Neural progenitor cell (in vitro differentiated cells): ENCODE results near the gene SH2D4B. TPM values are rescaled to one million over a fixed set of nuclear protein-coding genes. Genes with fewer than 3 reads are reported as not detected.

Source experiments
- DNase-seq: peaks from one replicate; pipeline ENCODE4 v3.0.0-alpha.2; 2016; ENCODE audit warnings: low spot score
- H2AFZ ChIP-seq: fragments of 200-600 bp; sonication (generic); replicated peaks from 2 replicates; pipeline ENCODE4 v1.6.1; 2016; ENCODE audit warnings: antibody characterized with exemption
- H3F3A ChIP-seq: fragments of 200-600 bp; sonication (generic); 2 replicates; pipeline ENCODE4 v1.6.1; 2016; ENCODE audit warnings: antibody characterized with exemption, low read depth
- H3K27ac ChIP-seq: fragments of 200-600 bp; sonication (generic); 2 replicates; pipeline ENCODE4 v1.5.1; 2016; ENCODE audit warnings: mild to moderate bottlenecking
- H3K27me3 ChIP-seq: fragments of 200-600 bp; sonication (generic); 2 replicates; pipeline ENCODE4 v1.6.1; 2016; ENCODE audit warnings: mild to moderate bottlenecking, moderate library complexity
- H3K36me3 ChIP-seq: fragments of 200-600 bp; sonication (generic); 2 replicates; pipeline ENCODE4 v1.5.1; 2016
- H3K4me1 ChIP-seq: fragments of 200-600 bp; sonication (generic); 2 replicates; pipeline ENCODE4 v1.6.1; 2016; ENCODE audit warnings: mixed run types
- H3K4me2 ChIP-seq: fragments of 200-600 bp; sonication (generic); 2 replicates; pipeline ENCODE4 v1.6.1; 2016
- H3K4me3 ChIP-seq: fragments of 200-600 bp; sonication (generic); 2 replicates; pipeline ENCODE4 v1.5.1; 2016
- H3K79me2 ChIP-seq: fragments of 200-600 bp; sonication (generic); 2 replicates; pipeline ENCODE4 v1.6.1; 2016; ENCODE audit warnings: low read depth
- H3K9ac ChIP-seq: fragments of 200-600 bp; sonication (generic); 2 replicates; pipeline ENCODE4 v1.6.1; 2016
- H3K9me3 ChIP-seq: fragments of 200-600 bp; sonication (generic); 2 replicates; pipeline ENCODE4 v1.5.1; 2016; ENCODE audit warnings: low read depth
- H4K20me1 ChIP-seq: fragments of 200-600 bp; sonication (generic); 2 replicates; pipeline ENCODE4 v1.6.1; 2016; ENCODE audit warnings: low read depth
- H3K27ac Mint-ChIP-seq: 3 replicates; pipeline ENCODE4 v1.8.0; 2021; ENCODE audit warnings: mixed read lengths
- H3K27me3 Mint-ChIP-seq: 2 replicates; pipeline ENCODE4 v1.8.0; 2022; ENCODE audit warnings: low read depth, mild to moderate bottlenecking, inconsistent platforms, moderate library complexity, mixed read lengths; ENCODE audit not compliant: insufficient read depth
- H3K36me3 Mint-ChIP-seq: 3 replicates; pipeline ENCODE4 v1.8.0; 2021; ENCODE audit warnings: mixed read lengths
- H3K4me1 Mint-ChIP-seq: 3 replicates; pipeline ENCODE4 v1.8.0; 2021; ENCODE audit warnings: mixed read lengths
- H3K4me3 Mint-ChIP-seq: 3 replicates; pipeline ENCODE4 v1.8.0; 2021; ENCODE audit warnings: mild to moderate bottlenecking, moderate library complexity, mixed read lengths
- H3K9me3 Mint-ChIP-seq: 3 replicates; pipeline ENCODE4 v1.8.0; 2020; ENCODE audit warnings: mixed read lengths
- EZH2 ChIP-seq: fragments of 200-600 bp; sonication (generic); IDR thresholded peaks from 2 replicates; pipeline ENCODE4 v1.6.1; 2017; ENCODE audit warnings: antibody characterized with exemption, mild to moderate bottlenecking, moderate library complexity
- EZH2phosphoT487 ChIP-seq: fragments of 200-600 bp; sonication (generic); IDR thresholded peaks from 2 replicates; pipeline ENCODE4 v1.6.1; 2017; ENCODE audit warnings: antibody characterized with exemption
- total RNA-seq: library from RNA; depleted of rRNA; stranded (reverse); fragments of >200 nt; gene quantifications from 2 replicates; pipeline ENCODE4 v1.2.3, GENCODE V29; 2015; ENCODE audit warnings: low replicate concordance
- TF ChIP-seq, protein P1 (sequence below): fragments of 200-600 bp; sonication (generic); IDR thresholded peaks from 2 replicates; pipeline ENCODE4 v1.5.1; 2017; ENCODE audit warnings: antibody characterized with exemption, mild to moderate bottlenecking

The SH2D4B gene
- total RNA-seq, 1 donor from 2014 or later: 0.11 TPM

DNA sequence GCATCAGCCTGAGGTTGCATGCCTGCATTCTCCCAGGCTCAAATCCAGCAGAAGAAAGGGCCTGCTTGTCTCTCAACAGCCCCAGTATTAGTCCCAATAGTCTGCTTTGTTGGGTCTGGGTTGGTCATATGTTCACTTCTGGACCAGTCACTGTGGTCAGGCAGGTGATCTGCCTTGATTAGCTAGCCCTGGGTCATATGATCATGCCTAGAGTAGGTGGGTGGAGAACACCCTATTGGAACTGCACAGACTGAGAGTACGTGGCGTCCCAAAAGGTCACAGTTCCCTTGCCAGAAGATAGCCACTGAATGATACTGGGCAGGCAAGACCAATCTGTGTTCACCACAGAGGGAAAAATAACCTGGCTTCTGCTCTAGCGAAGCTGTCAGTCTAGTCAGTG, 80.1 kb downstream of the SH2D4B start:
- Mint-ChIP-seq H3K4me1 (peaks cover 2% of the 10 kb centered on the region), H3K27me3 (peaks cover 4% of the 10 kb centered on the region), H3K36me3 (no peaks in the 10 kb centered on the region), H3K9me3 (no peaks in the 10 kb centered on the region), H3K27ac (no peak overlapping the region), H3K4me3 (no peak overlapping the region)
- no peak overlapping the region for H3K4me2 ChIP-seq
- no peaks in the 10 kb centered on the region for H4K20me1 ChIP-seq
- H3K9me3 ChIP-seq: no peaks in the 10 kb centered on the region
- no peaks in the 10 kb centered on the region for H3K36me3 ChIP-seq
- no peaks in the 10 kb centered on the region for H3K4me1 ChIP-seq
- DNase-seq: no peak
- no peaks in the 10 kb centered on the region for H3F3A ChIP-seq
- no peak overlapping the region for H3K27ac ChIP-seq
- H3K9ac ChIP-seq: no peak overlapping the region
- H3K27me3 ChIP-seq: no peaks in the 10 kb centered on the region
- H2AFZ ChIP-seq: no peak overlapping the region
- TF ChIP-seq, protein P1, sequence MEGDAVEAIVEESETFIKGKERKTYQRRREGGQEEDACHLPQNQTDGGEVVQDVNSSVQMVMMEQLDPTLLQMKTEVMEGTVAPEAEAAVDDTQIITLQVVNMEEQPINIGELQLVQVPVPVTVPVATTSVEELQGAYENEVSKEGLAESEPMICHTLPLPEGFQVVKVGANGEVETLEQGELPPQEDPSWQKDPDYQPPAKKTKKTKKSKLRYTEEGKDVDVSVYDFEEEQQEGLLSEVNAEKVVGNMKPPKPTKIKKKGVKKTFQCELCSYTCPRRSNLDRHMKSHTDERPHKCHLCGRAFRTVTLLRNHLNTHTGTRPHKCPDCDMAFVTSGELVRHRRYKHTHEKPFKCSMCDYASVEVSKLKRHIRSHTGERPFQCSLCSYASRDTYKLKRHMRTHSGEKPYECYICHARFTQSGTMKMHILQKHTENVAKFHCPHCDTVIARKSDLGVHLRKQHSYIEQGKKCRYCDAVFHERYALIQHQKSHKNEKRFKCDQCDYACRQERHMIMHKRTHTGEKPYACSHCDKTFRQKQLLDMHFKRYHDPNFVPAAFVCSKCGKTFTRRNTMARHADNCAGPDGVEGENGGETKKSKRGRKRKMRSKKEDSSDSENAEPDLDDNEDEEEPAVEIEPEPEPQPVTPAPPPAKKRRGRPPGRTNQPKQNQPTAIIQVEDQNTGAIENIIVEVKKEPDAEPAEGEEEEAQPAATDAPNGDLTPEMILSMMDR: no peak
- no peak overlapping the region for H3K4me3 ChIP-seq
- no peaks in the 10 kb centered on the region for H3K79me2 ChIP-seq

- Histone ChIP-seq H3K9me3 (no peaks in the 10 kb centered on the region), H3K36me3 (no peaks in the 10 kb centered on the region), H3K9ac (no peak overlapping the region), H3F3A (no peaks in the 10 kb centered on the region), H4K20me1 (no peaks in the 10 kb centered on the region), H3K79me2 (no peaks in the 10 kb centered on the region), H3K27me3 (no peaks in the 10 kb centered on the region), H3K4me2 (no peak overlapping the region), H3K4me1 (no peaks in the 10 kb centered on the region), H3K4me3 (no peak overlapping the region), H2AFZ (no peak overlapping the region), H3K27ac (no peak overlapping the region)
- Mint-ChIP-seq H3K36me3 (no peaks in the 10 kb centered on the region), H3K4me3 (no peak overlapping the region), H3K4me1 (no peaks in the 10 kb centered on the region), H3K27me3 (peaks cover 4% of the 10 kb centered on the region), H3K27ac (no peak overlapping the region), H3K9me3 (no peaks in the 10 kb centered on the region)
- DNase-seq: no peak
- TF ChIP-seq, protein P1: no peak
- TF ChIP-seq EZH2phosphoT487 (no peak), EZH2 (no peak)
These were observed 81.3 kb downstream of the SH2D4B start for GRCh38 chr10:80619036-80619435.

- Histone ChIP-seq H3K79me2 (no peaks in the 10 kb centered on the region), H3K27ac (no peak overlapping the region), H3F3A (no peaks in the 10 kb centered on the region), H2AFZ (no peak overlapping the region), H3K27me3 (no peaks in the 10 kb centered on the region), H3K36me3 (no peaks in the 10 kb centered on the region), H3K4me3 (no peak overlapping the region), H4K20me1 (no peaks in the 10 kb centered on the region), H3K9me3 (no peaks in the 10 kb centered on the region), H3K9ac (no peak overlapping the region), H3K4me2 (no peak overlapping the region), H3K4me1 (no peaks in the 10 kb centered on the region)
- TF ChIP-seq EZH2phosphoT487: no peak
- TF ChIP-seq EZH2: no peak
- TF ChIP-seq, protein P1: no peak
- no peak for DNase-seq
- Mint-ChIP-seq H3K27me3 (no peaks in the 10 kb centered on the region), H3K4me3 (no peak overlapping the region), H3K27ac (no peak overlapping the region), H3K36me3 (no peaks in the 10 kb centered on the region), H3K9me3 (peaks cover 4% of the 10 kb centered on the region), H3K4me1 (no peaks in the 10 kb centered on the region)
These were observed 84.5 kb downstream of the SH2D4B start for GRCh38 chr10:80622153-80622552.

GRCh38 chr10:80630324-80630723, 92.6 kb downstream of the SH2D4B start:
- no peak overlapping the region for H3K27ac Mint-ChIP-seq
- no peaks in the 10 kb centered on the region for H3K27me3 ChIP-seq
- no peak for DNase-seq
- no peaks in the 10 kb centered on the region for H3K4me1 Mint-ChIP-seq
- no peaks in the 10 kb centered on the region for H3K36me3 Mint-ChIP-seq
- no peak overlapping the region for H3K4me3 ChIP-seq
- H3K27ac ChIP-seq: no peak overlapping the region
- H3K4me2 ChIP-seq: no peak overlapping the region
- H3K27me3 Mint-ChIP-seq: peaks cover 3% of the 10 kb centered on the region
- no peaks in the 10 kb centered on the region for H3K9me3 ChIP-seq
- no peaks in the 10 kb centered on the region for H3K4me1 ChIP-seq
- H3K4me3 Mint-ChIP-seq: no peak overlapping the region
- H3K36me3 ChIP-seq: no peaks in the 10 kb centered on the region
- no peaks in the 10 kb centered on the region for H3F3A ChIP-seq
- H3K9me3 Mint-ChIP-seq: peaks cover 4% of the 10 kb centered on the region
- H3K79me2 ChIP-seq: no peaks in the 10 kb centered on the region
- no peaks in the 10 kb centered on the region for H4K20me1 ChIP-seq
- H2AFZ ChIP-seq: no peak overlapping the region
- H3K9ac ChIP-seq: no peak overlapping the region
- TF ChIP-seq EZH2 (no peak), EZH2phosphoT487 (no peak)
- TF ChIP-seq, protein P1: no peak
